ENCODE data around the gene ELP6.

Gene ELP6

DNA sequence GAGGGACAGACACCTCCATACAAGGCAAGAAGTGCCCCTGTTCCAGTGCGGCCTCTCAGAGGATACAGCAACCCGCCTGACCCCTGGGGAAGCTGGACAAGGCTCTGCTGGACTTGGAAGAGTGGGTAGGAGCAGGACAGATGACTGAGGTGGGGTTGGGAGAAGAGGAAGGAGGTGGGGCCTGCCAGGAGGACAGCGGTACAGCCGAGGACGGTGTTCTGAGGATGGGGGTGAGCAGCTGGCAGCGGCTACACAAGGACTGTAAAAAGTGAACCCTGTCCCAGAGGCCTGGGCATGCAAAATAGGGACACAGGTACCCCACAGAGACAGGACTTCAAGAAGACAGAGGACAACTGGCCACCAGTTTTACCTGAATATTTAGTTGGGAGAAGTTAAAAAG is 23.5 kb upstream of the ELP6 start:
- TF ChIP-seq, protein P1, sequence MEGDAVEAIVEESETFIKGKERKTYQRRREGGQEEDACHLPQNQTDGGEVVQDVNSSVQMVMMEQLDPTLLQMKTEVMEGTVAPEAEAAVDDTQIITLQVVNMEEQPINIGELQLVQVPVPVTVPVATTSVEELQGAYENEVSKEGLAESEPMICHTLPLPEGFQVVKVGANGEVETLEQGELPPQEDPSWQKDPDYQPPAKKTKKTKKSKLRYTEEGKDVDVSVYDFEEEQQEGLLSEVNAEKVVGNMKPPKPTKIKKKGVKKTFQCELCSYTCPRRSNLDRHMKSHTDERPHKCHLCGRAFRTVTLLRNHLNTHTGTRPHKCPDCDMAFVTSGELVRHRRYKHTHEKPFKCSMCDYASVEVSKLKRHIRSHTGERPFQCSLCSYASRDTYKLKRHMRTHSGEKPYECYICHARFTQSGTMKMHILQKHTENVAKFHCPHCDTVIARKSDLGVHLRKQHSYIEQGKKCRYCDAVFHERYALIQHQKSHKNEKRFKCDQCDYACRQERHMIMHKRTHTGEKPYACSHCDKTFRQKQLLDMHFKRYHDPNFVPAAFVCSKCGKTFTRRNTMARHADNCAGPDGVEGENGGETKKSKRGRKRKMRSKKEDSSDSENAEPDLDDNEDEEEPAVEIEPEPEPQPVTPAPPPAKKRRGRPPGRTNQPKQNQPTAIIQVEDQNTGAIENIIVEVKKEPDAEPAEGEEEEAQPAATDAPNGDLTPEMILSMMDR (conservative IDR thresholded peaks at IDR 0.05) = no peak
- no peak overlapping the region for H3K27ac ChIP-seq

DNA sequence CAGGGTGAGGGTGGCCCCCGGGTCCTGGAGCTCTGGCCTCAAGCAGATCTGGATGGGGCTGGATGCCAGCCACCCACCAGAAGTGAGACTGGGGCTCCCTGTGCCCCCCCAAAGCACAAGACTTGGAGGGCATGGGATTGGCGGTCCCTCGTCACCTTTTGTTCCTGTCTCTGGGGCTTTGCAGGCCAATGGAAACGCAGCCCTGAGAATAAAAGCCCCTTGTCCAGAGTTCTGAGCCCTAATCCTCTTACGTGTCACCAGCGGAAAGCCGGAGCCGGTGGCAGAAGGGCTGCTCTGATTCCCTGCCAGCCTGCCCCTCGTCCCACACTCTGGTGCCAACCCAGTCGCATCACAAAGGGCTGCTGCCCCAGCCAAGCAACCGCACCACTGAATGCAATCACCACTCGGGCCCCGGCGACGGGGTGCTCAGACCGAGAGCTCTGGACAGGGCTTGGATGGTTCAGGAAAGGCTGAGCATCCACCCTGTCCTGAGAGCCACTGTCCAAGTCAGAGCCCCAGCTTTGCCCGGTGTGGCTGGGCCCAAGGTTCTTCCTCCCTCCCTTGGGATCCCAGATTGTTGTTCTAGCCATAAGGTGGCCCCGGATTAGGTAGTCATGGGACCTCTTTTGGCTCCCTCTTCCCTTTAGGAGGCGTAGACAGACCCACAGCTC is 22.8 kb upstream of the ELP6 start:
- TF ChIP-seq, protein P1 (conservative IDR thresholded peaks at IDR 0.05) = no peak
- H3K27ac ChIP-seq = no peak overlapping the region

DNA sequence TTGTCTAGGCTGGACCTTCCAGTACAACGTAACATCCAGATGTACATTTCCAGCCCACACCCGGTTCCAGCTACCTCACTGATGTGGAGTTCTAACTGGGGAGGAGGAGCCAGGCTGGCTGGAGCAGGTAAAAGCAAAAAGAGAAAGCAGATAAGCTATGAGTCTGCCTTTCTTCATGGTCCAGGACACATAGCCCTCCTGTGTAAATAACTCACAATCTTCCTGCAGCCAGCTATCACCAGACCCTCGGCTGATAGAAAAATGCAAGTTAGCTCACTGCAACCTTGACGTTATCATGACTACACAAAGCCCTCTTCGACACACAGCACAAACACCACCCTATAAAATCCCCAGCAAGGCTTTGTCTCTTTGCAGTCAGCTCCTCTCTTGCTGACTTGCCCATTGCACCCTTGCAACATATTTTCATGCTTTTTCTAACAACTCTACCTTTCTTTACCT is 20.5 kb upstream of the ELP6 start:
- no peak overlapping the region for H3K27ac ChIP-seq
- TF ChIP-seq, protein P1 (conservative IDR thresholded peaks at IDR 0.05) = no peak

DNA sequence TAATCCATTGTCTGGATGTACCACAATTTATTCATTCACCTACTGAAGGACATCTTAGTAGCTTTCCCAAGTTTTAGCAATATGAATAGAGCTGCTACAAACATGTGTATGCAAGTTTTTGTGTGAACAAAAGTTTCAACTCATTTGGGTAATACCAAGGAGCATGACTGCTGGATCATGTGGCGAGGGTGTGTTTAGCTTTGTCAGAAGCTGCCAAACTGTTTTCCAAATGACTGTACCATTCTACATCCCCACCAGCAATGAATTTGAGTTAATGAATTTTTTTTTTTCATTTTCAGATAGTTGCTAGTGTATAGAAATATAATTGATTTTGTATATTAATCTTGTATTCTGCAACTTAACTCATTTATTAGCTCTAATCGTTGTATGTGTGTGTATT is 20.0 kb upstream of the ELP6 start:
- TF ChIP-seq, protein P1 (conservative IDR thresholded peaks at IDR 0.05) = no peak
- H3K27ac ChIP-seq = no peak overlapping the region

DNA sequence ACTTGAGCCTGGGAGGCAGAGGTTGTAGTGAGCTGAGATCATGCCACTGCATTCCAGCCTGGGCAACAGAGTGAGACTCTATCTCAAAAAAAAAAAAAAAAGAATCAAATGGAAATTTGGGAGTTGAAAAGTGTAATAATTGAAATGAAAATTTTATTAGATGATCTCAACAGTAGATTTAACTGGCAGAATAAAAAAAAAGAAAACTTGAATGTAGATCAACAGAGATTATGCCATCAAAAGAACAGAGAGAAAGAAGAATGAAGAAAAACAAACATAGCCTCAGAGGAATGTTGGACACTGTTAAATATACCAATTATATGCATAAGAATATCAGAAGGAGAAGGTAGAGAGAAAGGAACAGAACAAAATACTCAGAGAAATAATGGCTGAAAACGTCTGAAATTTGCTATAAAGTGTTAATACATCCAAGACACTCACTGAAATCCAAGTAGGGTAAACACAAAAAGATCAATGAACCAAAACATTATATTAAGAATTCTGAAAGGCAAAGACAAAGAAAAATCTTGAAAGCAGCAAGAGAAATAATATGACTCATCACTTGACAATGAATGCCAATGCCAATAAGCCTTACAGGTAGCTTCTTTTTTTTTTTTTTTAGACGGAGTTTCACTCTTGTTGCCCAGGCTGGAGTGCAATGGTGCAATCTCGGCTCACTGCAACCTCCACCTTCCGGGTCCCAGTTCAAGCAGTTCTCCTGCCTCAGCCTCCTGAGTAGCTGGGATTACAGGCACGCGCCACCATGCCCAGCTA is 14.6 kb upstream of the ELP6 start:
- TF ChIP-seq, protein P1 (conservative IDR thresholded peaks at IDR 0.05) = no peak
- H3K27ac ChIP-seq = no peak overlapping the region

DNA sequence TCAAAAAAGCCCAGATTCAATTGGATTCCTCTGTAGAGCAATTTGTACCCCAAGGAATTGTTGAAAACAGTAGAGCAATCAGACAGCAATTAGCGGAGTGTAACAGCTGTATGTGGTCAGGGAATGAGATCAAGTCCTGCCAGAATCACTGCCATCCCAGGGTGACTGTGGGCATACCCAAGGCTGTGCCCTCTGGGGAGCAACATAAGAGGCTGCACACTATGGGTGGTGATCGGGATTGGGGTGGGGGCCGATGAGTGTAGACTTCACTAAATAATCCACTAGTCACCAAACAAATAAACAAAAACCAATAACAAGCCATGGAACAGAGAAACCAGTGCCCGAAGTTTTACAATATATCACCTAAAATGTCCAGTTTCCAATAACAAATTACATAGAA is 12.1 kb upstream of the ELP6 start:
- TF ChIP-seq, protein P1 (conservative IDR thresholded peaks at IDR 0.05) = no peak
- H3K27ac ChIP-seq = no peak overlapping the region

DNA sequence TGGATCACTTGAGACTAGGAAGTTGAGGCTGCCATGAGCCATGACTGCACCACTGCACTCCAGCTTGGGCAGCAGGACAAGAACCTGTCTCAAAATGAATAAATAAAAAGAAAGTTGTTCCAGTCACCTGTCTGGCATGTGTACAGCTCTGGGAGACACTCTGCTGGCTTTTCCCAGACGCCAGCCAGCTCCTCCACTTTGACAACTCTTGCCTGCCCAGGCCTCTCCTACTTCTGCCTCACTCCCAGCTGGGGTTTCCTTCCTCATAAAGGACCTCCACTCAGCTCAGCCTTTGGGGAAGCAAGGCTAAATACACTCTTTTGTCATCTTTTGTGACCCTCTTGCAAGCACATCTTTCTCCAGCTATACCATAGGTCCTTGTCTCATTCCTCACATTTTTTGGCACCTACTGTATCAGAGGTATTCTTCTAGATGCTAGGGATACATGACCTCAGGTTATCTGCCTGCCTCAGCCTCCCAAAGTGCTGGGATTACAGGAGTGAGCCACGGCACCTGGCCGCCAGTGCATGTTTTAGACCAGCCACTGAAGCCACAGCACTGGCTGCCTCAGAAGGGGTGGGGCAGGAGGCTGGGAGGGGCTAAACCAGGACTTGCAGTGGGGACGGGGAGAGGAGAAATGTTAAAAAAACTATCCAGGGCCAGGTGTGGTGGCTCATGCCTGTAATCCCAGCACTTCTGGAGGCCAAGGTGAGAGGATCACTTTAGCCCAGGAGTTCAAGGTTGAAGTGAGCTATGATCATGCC is 10.0 kb upstream of the ELP6 start:
- H3K27ac ChIP-seq = no peak overlapping the region
- TF ChIP-seq, protein P1 (conservative IDR thresholded peaks at IDR 0.05) = no peak
